GM23338 (cell line): ENCODE data around the gene XIRP2. TPM values are rescaled to one million over a fixed set of nuclear protein-coding genes. Genes with fewer than 3 reads are reported as not detected.

ENCODE experiments used
- ATAC-seq: fragments of 200-7000 bp; cut with Tn5 transposase; 3 replicates; pipeline ENCODE4 v1.9.1; 2020
- DNase-seq: peaks from one replicate; pipeline ENCODE4 v3.0.0-alpha.2; 2015; ENCODE audit warnings: low spot score
- H2AFZ ChIP-seq: fragments of 200-600 bp; sonication (generic); 2 replicates; pipeline ENCODE4 v1.8.0; 2016; ENCODE audit warnings: antibody characterized with exemption, mild to moderate bottlenecking, moderate library complexity
- H3F3A ChIP-seq: fragments of 200-600 bp; sonication (generic); replicated peaks from 2 replicates; pipeline ENCODE4 v1.8.0; 2017; ENCODE audit warnings: antibody characterized with exemption, mixed run types, low read depth
- H3K27ac ChIP-seq: fragments of 200-600 bp; sonication (generic); 2 replicates; pipeline ENCODE4 v1.6.1; 2016; ENCODE audit warnings: low read depth
- H3K27me3 ChIP-seq: fragments of 200-600 bp; sonication (generic); 2 replicates; pipeline ENCODE4 v1.8.0; 2016; ENCODE audit warnings: mild to moderate bottlenecking, mixed run types, moderate library complexity; ENCODE audit not compliant: insufficient read depth
- H3K36me3 ChIP-seq: fragments of 200-600 bp; sonication (generic); 2 replicates; pipeline ENCODE4 v1.8.0; 2016; ENCODE audit warnings: mild to moderate bottlenecking; ENCODE audit not compliant: insufficient read depth
- H3K4me1 ChIP-seq: fragments of 200-600 bp; sonication (generic); 2 replicates; pipeline ENCODE4 v1.8.0; 2016; ENCODE audit warnings: mild to moderate bottlenecking, moderate library complexity; ENCODE audit not compliant: insufficient read depth
- H3K4me2 ChIP-seq: fragments of 200-600 bp; sonication (generic); 2 replicates; pipeline ENCODE4 v1.7.1; 2017; ENCODE audit warnings: mixed run types
- H3K4me3 ChIP-seq: fragments of 200-600 bp; sonication (generic); 2 replicates; pipeline ENCODE4 v1.6.1; 2016; ENCODE audit warnings: mixed run types
- H3K79me2 ChIP-seq: fragments of 200-600 bp; sonication (generic); replicated peaks from 2 replicates; pipeline ENCODE4 v1.8.0; 2017; ENCODE audit warnings: mild to moderate bottlenecking; ENCODE audit not compliant: insufficient read depth
- H3K9me2 ChIP-seq: fragments of 200-600 bp; sonication (generic); 2 replicates; pipeline ENCODE4 v1.8.0; 2017; ENCODE audit not compliant: insufficient read depth
- H4K20me1 ChIP-seq: fragments of 200-600 bp; sonication (generic); replicated peaks from 2 replicates; pipeline ENCODE4 v1.8.0; 2017; ENCODE audit warnings: mild to moderate bottlenecking; ENCODE audit not compliant: insufficient read depth
- H3K27ac Mint-ChIP-seq: 2 replicates; pipeline ENCODE4 v1.8.0; 2020; ENCODE audit warnings: inconsistent platforms, mild to moderate bottlenecking, moderate library complexity, mixed read lengths
- H3K27me3 Mint-ChIP-seq: 3 replicates; pipeline ENCODE4 v1.8.0; 2022; ENCODE audit warnings: low read depth, mild to moderate bottlenecking, moderate library complexity, mixed read lengths, inconsistent platforms; ENCODE audit not compliant: insufficient read depth, poor library complexity
- H3K36me3 Mint-ChIP-seq: 3 replicates; pipeline ENCODE4 v1.8.0; 2021; ENCODE audit warnings: low read depth, mild to moderate bottlenecking, inconsistent platforms, moderate library complexity, mixed read lengths
- H3K4me1 Mint-ChIP-seq: 3 replicates; pipeline ENCODE4 v1.8.0; 2020; ENCODE audit warnings: mild to moderate bottlenecking, inconsistent platforms, mixed read lengths
- H3K4me3 Mint-ChIP-seq: 3 replicates; pipeline ENCODE4 v1.8.0; 2021; ENCODE audit warnings: moderate library complexity, mild to moderate bottlenecking, inconsistent platforms, mixed read lengths
- H3K9me3 Mint-ChIP-seq: 3 replicates; pipeline ENCODE4 v1.8.0; 2020; ENCODE audit warnings: moderate library complexity, mild to moderate bottlenecking, inconsistent platforms, mixed read lengths
- CREB1 ChIP-seq: fragments of 250-450 bp; sonication (Bioruptor Pico); IDR thresholded peaks from 2 replicates; pipeline ENCODE4 v1.5.0; 2020; ENCODE audit warnings: low read depth, mild to moderate bottlenecking, moderate library complexity
- EZH2 ChIP-seq: fragments of 200-600 bp; sonication (generic); IDR thresholded peaks from one replicate; pipeline ENCODE4 v1.8.0; 2017; ENCODE audit warnings: antibody characterized with exemption, mild to moderate bottlenecking, low read depth; ENCODE audit not compliant: unreplicated experiment
- EZH2phosphoT487 ChIP-seq: fragments of 200-600 bp; sonication (generic); IDR thresholded peaks from one replicate; pipeline ENCODE4 v1.8.1; 2018; ENCODE audit warnings: antibody characterized with exemption; ENCODE audit not compliant: unreplicated experiment
- JUNB ChIP-seq: IDR thresholded peaks from one replicate; pipeline ENCODE4 v1.6.1; 2016; ENCODE audit warnings: antibody characterized with exemption; ENCODE audit not compliant: unreplicated experiment
- NANOG ChIP-seq: IDR thresholded peaks from 2 replicates; pipeline ENCODE4 v1.6.1; 2016; ENCODE audit warnings: antibody characterized with exemption, borderline replicate concordance
- POLR2AphosphoS5 ChIP-seq: IDR thresholded peaks from 2 replicates; pipeline ENCODE4 v1.6.1; 2016; ENCODE audit warnings: antibody characterized with exemption, low read depth
- STAT1 ChIP-seq: IDR thresholded peaks from one replicate; pipeline ENCODE4 v1.6.1; 2016; ENCODE audit warnings: antibody characterized with exemption; ENCODE audit not compliant: unreplicated experiment
- ZNF114 ChIP-seq: fragments of 250-450 bp; sonication (Bioruptor Pico); IDR thresholded peaks from 2 replicates; pipeline ENCODE4 v1.5.0; 2020; ENCODE audit warnings: mild to moderate bottlenecking, moderate library complexity
- ZNF331 ChIP-seq: fragments of 250-450 bp; sonication (Bioruptor Pico); IDR thresholded peaks from 2 replicates; pipeline ENCODE4 v1.5.0; 2020; ENCODE audit warnings: low read depth, mild to moderate bottlenecking, moderate library complexity
- polyA plus RNA-seq: library from polyadenylated mRNA; unstranded; fragments of >200 nt; fragmentation: Nextera tagmentation; extraction: Ambion mirVana; gene quantifications from 2 replicates; pipeline ENCODE4 v1.2.1, GENCODE V29; 2016
- total RNA-seq: library from RNA; depleted of rRNA; stranded (reverse); fragments of >200 nt; shearing (Covaris generic); gene quantifications from 2 replicates; pipeline ENCODE4 v1.2.3, GENCODE V29; 2014
- TF ChIP-seq, protein P1 (sequence below), 2 experiments: fragments of 200-600 bp in 1 of 2; sonication (generic) in 1 of 2; conservative IDR thresholded peaks; 2 replicates each; pipeline versions ENCODE4 v1.5.1 to v1.6.1; 2016 to 2017; ENCODE audit warnings: antibody characterized with exemption in 2 of 2, low read depth in 2 of 2, mild to moderate bottlenecking in 2 of 2, moderate library complexity in 1 of 2
- TF ChIP-seq, protein P2 (sequence below): fragments of 250-450 bp; sonication (Bioruptor Pico); IDR thresholded peaks from 2 replicates; pipeline ENCODE4 v1.5.0; 2020; ENCODE audit warnings: mild to moderate bottlenecking, moderate library complexity
- TF ChIP-seq, protein P3 (sequence below): IDR thresholded peaks from one replicate; pipeline ENCODE4 v1.6.1; 2018; ENCODE audit warnings: antibody characterized with exemption; ENCODE audit not compliant: unreplicated experiment

XIRP2 gene
- total and polyA plus RNA-seq, 2 experiments from 2014 or later, result 0.17 to 0.31 TPM

DNA sequence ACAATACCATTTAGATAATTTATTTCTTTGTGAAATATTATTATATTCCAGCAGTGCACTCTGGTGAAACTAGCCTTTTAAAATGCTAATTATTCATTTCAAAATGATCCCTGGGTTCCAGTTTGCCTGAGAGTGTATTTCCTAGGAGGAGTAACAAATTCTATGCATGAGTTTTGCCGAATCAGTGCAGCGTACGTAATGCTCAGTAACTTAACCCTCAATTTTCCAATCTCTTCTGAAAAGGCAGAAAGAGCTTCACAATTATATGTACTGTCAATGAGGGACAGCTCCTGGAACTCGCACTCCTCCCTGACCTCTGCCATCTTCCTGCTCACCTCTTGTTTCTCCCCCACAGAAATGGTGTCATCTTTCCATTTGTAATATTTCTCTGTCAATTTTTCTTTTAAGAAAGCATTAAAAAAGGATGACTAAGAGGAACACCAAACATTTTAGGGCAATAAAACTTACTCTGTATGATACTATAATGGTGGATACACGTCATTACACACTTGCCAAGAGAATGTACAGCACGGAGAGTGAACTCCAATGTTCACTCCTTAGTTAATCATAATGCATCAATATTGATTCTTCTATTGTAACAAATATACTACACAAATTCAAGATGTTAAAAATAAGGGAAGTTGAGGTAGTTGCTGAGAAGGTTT lies 25.7 kb upstream of the XIRP2 start:
- ATAC-seq (no peak), DNase-seq (no peak)
- Histone ChIP-seq H3F3A (no peaks in the 10 kb centered on the region), H3K4me3 (no peak overlapping the region), H3K9me2 (no peaks in the 10 kb centered on the region), H3K4me2 (no peak overlapping the region), H2AFZ (no peak overlapping the region), H3K79me2 (no peaks in the 10 kb centered on the region), H3K4me1 (no peaks in the 10 kb centered on the region), H3K36me3 (no peaks in the 10 kb centered on the region), H3K27ac (no peak overlapping the region), H4K20me1 (no peaks in the 10 kb centered on the region), H3K27me3 (no peaks in the 10 kb centered on the region)
- no peak for TF ChIP-seq NANOG
- no peak for TF ChIP-seq STAT1
- TF ChIP-seq ZNF331 (CRISPR knock-in tag), result no peak
- TF ChIP-seq EZH2phosphoT487, result no peak
- no peak for TF ChIP-seq POLR2AphosphoS5
- TF ChIP-seq, protein P1, sequence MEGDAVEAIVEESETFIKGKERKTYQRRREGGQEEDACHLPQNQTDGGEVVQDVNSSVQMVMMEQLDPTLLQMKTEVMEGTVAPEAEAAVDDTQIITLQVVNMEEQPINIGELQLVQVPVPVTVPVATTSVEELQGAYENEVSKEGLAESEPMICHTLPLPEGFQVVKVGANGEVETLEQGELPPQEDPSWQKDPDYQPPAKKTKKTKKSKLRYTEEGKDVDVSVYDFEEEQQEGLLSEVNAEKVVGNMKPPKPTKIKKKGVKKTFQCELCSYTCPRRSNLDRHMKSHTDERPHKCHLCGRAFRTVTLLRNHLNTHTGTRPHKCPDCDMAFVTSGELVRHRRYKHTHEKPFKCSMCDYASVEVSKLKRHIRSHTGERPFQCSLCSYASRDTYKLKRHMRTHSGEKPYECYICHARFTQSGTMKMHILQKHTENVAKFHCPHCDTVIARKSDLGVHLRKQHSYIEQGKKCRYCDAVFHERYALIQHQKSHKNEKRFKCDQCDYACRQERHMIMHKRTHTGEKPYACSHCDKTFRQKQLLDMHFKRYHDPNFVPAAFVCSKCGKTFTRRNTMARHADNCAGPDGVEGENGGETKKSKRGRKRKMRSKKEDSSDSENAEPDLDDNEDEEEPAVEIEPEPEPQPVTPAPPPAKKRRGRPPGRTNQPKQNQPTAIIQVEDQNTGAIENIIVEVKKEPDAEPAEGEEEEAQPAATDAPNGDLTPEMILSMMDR (conservative IDR thresholded peaks at IDR 0.05; ENCODE audit: low read depth in 2 of 2), result no peak
- no peak for TF ChIP-seq EZH2
- TF ChIP-seq, protein P2, sequence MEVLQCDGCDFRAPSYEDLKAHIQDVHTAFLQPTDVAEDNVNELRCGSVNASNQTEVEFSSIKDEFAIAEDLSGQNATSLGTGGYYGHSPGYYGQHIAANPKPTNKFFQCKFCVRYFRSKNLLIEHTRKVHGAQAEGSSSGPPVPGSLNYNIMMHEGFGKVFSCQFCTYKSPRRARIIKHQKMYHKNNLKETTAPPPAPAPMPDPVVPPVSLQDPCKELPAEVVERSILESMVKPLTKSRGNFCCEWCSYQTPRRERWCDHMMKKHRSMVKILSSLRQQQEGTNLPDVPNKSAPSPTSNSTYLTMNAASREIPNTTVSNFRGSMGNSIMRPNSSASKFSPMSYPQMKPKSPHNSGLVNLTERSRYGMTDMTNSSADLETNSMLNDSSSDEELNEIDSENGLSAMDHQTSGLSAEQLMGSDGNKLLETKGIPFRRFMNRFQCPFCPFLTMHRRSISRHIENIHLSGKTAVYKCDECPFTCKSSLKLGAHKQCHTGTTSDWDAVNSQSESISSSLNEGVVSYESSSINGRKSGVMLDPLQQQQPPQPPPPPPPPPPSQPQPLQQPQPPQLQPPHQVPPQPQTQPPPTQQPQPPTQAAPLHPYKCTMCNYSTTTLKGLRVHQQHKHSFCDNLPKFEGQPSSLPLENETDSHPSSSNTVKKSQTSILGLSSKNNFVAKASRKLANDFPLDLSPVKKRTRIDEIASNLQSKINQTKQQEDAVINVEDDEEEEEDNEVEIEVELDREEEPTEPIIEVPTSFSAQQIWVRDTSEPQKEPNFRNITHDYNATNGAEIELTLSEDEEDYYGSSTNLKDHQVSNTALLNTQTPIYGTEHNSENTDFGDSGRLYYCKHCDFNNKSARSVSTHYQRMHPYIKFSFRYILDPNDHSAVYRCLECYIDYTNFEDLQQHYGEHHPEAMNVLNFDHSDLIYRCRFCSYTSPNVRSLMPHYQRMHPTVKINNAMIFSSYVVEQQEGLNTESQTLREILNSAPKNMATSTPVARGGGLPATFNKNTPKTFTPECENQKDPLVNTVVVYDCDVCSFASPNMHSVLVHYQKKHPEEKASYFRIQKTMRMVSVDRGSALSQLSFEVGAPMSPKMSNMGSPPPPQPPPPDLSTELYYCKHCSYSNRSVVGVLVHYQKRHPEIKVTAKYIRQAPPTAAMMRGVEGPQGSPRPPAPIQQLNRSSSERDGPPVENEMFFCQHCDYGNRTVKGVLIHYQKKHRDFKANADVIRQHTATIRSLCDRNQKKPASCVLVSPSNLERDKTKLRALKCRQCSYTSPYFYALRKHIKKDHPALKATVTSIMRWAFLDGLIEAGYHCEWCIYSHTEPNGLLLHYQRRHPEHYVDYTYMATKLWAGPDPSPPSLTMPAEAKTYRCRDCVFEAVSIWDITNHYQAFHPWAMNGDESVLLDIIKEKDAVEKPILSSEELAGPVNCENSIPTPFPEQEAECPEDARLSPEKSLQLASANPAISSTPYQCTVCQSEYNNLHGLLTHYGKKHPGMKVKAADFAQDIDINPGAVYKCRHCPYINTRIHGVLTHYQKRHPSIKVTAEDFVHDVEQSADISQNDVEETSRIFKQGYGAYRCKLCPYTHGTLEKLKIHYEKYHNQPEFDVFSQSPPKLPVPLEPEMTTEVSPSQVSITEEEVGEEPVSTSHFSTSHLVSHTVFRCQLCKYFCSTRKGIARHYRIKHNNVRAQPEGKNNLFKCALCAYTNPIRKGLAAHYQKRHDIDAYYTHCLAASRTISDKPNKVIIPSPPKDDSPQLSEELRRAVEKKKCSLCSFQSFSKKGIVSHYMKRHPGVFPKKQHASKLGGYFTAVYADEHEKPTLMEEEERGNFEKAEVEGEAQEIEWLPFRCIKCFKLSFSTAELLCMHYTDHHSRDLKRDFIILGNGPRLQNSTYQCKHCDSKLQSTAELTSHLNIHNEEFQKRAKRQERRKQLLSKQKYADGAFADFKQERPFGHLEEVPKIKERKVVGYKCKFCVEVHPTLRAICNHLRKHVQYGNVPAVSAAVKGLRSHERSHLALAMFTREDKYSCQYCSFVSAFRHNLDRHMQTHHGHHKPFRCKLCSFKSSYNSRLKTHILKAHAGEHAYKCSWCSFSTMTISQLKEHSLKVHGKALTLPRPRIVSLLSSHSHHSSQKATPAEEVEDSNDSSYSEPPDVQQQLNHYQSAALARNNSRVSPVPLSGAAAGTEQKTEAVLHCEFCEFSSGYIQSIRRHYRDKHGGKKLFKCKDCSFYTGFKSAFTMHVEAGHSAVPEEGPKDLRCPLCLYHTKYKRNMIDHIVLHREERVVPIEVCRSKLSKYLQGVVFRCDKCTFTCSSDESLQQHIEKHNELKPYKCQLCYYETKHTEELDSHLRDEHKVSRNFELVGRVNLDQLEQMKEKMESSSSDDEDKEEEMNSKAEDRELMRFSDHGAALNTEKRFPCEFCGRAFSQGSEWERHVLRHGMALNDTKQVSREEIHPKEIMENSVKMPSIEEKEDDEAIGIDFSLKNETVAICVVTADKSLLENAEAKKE (CRISPR knock-in tag), result no peak
- no peak for TF ChIP-seq ZNF114 (CRISPR knock-in tag)
- TF ChIP-seq CREB1, result no peak
- no peak for TF ChIP-seq JUNB
- TF ChIP-seq, protein P3, sequence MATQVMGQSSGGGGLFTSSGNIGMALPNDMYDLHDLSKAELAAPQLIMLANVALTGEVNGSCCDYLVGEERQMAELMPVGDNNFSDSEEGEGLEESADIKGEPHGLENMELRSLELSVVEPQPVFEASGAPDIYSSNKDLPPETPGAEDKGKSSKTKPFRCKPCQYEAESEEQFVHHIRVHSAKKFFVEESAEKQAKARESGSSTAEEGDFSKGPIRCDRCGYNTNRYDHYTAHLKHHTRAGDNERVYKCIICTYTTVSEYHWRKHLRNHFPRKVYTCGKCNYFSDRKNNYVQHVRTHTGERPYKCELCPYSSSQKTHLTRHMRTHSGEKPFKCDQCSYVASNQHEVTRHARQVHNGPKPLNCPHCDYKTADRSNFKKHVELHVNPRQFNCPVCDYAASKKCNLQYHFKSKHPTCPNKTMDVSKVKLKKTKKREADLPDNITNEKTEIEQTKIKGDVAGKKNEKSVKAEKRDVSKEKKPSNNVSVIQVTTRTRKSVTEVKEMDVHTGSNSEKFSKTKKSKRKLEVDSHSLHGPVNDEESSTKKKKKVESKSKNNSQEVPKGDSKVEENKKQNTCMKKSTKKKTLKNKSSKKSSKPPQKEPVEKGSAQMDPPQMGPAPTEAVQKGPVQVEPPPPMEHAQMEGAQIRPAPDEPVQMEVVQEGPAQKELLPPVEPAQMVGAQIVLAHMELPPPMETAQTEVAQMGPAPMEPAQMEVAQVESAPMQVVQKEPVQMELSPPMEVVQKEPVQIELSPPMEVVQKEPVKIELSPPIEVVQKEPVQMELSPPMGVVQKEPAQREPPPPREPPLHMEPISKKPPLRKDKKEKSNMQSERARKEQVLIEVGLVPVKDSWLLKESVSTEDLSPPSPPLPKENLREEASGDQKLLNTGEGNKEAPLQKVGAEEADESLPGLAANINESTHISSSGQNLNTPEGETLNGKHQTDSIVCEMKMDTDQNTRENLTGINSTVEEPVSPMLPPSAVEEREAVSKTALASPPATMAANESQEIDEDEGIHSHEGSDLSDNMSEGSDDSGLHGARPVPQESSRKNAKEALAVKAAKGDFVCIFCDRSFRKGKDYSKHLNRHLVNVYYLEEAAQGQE, result no peak
- no peaks in the 10 kb centered on the region for H3K9me3 Mint-ChIP-seq
- no peak overlapping the region for H3K27ac Mint-ChIP-seq
- H3K27me3 Mint-ChIP-seq, result no peaks in the 10 kb centered on the region
- H3K4me3 Mint-ChIP-seq, result no peak overlapping the region
- no peaks in the 10 kb centered on the region for H3K4me1 Mint-ChIP-seq
- H3K36me3 Mint-ChIP-seq, result no peaks in the 10 kb centered on the region
